DOHH2 (cell line): ENCODE data around the gene BIN1.

Experiments used
- H3F3A ChIP-seq: fragments of 200-600 bp; sonication (generic), shearing (Covaris generic); 2 replicates; pipeline ENCODE4 v1.6.0; 2016; ENCODE audit warnings: antibody characterized with exemption, mild to moderate bottlenecking; ENCODE audit not compliant: control insufficient read depth, insufficient read depth
- H3K27ac ChIP-seq: fragments of 200-600 bp; sonication (generic); 2 replicates; pipeline ENCODE4 v1.5.1; 2014; ENCODE audit warnings: low read depth, mild to moderate bottlenecking, low read length, moderate library complexity
- H3K27me3 ChIP-seq: fragments of 200-600 bp; sonication (generic); 2 replicates; pipeline ENCODE4 v1.6.1; 2014; ENCODE audit warnings: mild to moderate bottlenecking, low read length, mixed read lengths; ENCODE audit not compliant: control insufficient read depth
- H3K36me3 ChIP-seq: fragments of 200-600 bp; sonication (generic); 2 replicates; pipeline ENCODE4 v1.6.1; 2014; ENCODE audit warnings: mild to moderate bottlenecking, low read length, moderate library complexity, mixed read lengths; ENCODE audit not compliant: control insufficient read depth
- H3K4me1 ChIP-seq: fragments of 200-600 bp; sonication (generic); 2 replicates; pipeline ENCODE4 v1.6.1; 2014; ENCODE audit warnings: mild to moderate bottlenecking, low read length, mixed read lengths; ENCODE audit not compliant: control insufficient read depth
- H3K4me2 ChIP-seq: fragments of 200-600 bp; sonication (generic); 2 replicates; pipeline ENCODE4 v1.6.0; 2014; ENCODE audit warnings: mild to moderate bottlenecking, low read length, moderate library complexity
- H3K4me3 ChIP-seq: fragments of 200-600 bp; sonication (generic); 2 replicates; pipeline ENCODE4 v1.5.1; 2014; ENCODE audit warnings: mild to moderate bottlenecking, low read length, mixed read lengths
- H3K79me2 ChIP-seq: fragments of 200-600 bp; sonication (generic); 2 replicates; pipeline ENCODE4 v1.6.1; 2014; ENCODE audit warnings: mild to moderate bottlenecking, low read length, mixed read lengths; ENCODE audit not compliant: control insufficient read depth
- H3K9me2 ChIP-seq: fragments of 200-600 bp; sonication (generic); replicated peaks from 2 replicates; pipeline ENCODE4 v1.6.1; 2014; ENCODE audit warnings: mild to moderate bottlenecking, low read length, mixed read lengths; ENCODE audit not compliant: control insufficient read depth
- H3K9me3 ChIP-seq: fragments of 200-600 bp; sonication (generic); 2 replicates; pipeline ENCODE4 v1.6.1; 2014; ENCODE audit warnings: antibody characterized with exemption, low read length, mixed read lengths; ENCODE audit not compliant: control insufficient read depth, insufficient read depth
- H4K20me1 ChIP-seq: fragments of 200-600 bp; sonication (generic); 2 replicates; pipeline ENCODE4 v1.6.0; 2014; ENCODE audit warnings: low read depth, mild to moderate bottlenecking, antibody characterized with exemption, low read length, moderate library complexity; ENCODE audit not compliant: control insufficient read depth, insufficient read depth
- EZH2phosphoT487 ChIP-seq: fragments of 200-600 bp; sonication (generic); IDR thresholded peaks from 2 replicates; pipeline ENCODE4 v1.6.1; 2017; ENCODE audit warnings: borderline replicate concordance, mild to moderate bottlenecking, antibody characterized with exemption, low read length, moderate library complexity, mixed read lengths
- TF ChIP-seq, protein P1 (sequence below): fragments of 200-600 bp; sonication (generic); IDR thresholded peaks from one replicate; pipeline ENCODE4 v1.5.1; 2014; ENCODE audit warnings: antibody characterized with exemption, mild to moderate bottlenecking, low read depth, low read length; ENCODE audit not compliant: poor library complexity, severe bottlenecking

The BIN1 gene

DNA sequence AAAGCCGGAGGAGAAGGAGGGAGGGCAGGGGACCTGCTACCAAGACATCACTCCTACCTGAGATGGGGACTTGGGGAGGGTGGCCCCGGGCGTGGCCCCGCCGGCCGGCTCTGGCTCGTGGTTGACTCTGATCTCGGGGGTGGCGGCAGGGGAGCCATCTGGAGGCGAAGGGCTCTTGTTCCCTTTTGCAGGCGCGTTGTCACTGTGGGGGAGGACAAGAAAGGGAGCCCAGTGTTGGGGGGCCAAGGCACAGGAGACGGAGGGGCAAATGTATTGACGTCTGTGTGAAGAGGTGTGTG is 48.1 kb downstream of the BIN1 start:
- Histone ChIP-seq H3K27ac (no peak overlapping the region), H3K4me2 (no peak overlapping the region), H3K4me3 (no peak overlapping the region), H3K9me2 (no peaks in the 10 kb centered on the region), H3K9me3 (no peaks in the 10 kb centered on the region), H4K20me1 (no peaks in the 10 kb centered on the region), H3F3A (no peaks in the 10 kb centered on the region), H3K4me1 (no peaks in the 10 kb centered on the region), H3K36me3 (no peaks in the 10 kb centered on the region), H3K79me2 (no peaks in the 10 kb centered on the region), H3K27me3 (no peaks in the 10 kb centered on the region)
- TF ChIP-seq, protein P1, sequence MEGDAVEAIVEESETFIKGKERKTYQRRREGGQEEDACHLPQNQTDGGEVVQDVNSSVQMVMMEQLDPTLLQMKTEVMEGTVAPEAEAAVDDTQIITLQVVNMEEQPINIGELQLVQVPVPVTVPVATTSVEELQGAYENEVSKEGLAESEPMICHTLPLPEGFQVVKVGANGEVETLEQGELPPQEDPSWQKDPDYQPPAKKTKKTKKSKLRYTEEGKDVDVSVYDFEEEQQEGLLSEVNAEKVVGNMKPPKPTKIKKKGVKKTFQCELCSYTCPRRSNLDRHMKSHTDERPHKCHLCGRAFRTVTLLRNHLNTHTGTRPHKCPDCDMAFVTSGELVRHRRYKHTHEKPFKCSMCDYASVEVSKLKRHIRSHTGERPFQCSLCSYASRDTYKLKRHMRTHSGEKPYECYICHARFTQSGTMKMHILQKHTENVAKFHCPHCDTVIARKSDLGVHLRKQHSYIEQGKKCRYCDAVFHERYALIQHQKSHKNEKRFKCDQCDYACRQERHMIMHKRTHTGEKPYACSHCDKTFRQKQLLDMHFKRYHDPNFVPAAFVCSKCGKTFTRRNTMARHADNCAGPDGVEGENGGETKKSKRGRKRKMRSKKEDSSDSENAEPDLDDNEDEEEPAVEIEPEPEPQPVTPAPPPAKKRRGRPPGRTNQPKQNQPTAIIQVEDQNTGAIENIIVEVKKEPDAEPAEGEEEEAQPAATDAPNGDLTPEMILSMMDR = no peak
- TF ChIP-seq EZH2phosphoT487 = no peak

DNA sequence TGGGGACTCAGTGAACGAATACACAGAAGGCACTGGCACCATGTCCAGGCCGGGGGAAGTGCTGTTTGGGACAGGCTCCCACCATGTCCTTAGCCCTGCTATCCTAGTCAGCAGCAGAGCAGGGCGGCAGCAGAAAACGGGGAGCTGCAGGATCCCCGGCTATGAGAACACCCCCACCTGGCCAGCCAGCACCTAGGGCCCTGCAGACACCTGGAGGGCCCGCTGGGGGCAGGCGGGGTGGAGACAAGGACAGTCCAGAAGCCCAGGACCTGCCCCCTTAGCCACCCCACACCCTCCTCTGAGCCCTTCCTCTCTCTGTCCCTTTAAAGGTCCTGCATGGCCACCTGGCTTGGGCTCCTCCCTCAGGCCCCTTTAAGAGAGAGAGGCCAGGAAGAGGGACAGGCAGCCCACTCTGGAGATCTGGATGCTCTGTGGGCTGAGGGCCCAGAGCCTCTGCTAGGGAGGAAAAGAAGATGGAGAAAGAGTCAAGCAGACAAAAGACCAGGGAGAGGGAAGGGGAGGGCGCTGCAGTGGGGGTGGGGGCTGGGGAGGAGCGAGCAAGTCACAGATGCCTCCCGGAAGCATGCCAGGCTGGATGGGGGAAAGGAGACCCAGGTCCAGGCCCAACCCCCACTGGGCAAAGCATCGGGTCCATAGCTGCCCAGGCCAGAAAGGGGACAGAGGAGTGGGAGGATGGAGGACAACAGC is 48.6 kb downstream of the BIN1 start:
- Histone ChIP-seq H3K9me2 (no peaks in the 10 kb centered on the region), H3K27ac (no peak overlapping the region), H3K36me3 (no peaks in the 10 kb centered on the region), H3F3A (no peaks in the 10 kb centered on the region), H3K9me3 (no peaks in the 10 kb centered on the region), H3K4me1 (no peaks in the 10 kb centered on the region), H3K79me2 (no peaks in the 10 kb centered on the region), H3K4me2 (no peak overlapping the region), H3K27me3 (no peaks in the 10 kb centered on the region), H3K4me3 (no peak overlapping the region), H4K20me1 (no peaks in the 10 kb centered on the region)
- TF ChIP-seq, protein P1 = no peak
- no peak for TF ChIP-seq EZH2phosphoT487

DNA sequence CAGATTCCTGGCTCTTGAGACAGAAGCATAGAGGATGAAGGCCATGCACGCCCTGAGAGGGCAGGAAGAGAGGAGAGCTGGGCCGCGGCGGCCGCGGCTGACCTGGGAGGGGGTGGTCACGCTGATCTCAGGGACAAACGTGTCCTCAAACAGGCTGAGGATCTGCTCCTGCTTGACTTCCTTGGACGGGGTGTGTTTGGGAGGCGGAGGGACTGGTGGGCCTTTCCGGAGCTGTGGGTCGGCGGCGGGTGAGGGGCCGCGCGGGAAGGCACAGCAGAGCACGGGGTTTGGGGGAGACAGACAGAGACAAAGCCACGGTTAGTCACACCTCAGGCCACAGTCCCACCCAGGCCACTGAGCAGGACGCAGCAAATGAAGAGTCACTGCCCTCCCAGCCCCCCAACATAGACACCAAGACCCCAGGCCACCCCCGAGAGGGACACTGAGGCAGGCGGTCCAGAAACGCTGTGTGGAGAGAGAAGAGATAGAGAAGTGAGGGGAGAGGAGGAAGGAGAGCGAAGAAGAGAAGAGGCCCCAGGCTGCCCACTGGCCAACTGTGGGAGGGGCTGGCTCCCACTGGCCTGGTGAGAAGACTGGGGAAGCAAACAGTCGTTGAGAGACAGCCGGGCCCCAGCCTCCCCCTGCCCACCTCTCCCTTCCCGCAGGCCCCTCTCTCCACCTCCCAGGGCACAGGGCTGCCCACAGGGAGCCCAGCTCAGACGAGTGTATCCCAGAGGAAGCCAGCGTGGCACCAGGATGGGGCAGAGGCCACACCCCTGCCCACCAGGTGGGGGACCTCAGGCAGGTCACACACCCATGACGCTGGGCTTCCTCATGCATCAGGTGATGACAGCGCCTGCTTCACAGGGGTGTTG is 49.3 kb downstream of the BIN1 start:
- Histone ChIP-seq H4K20me1 (no peaks in the 10 kb centered on the region), H3F3A (no peaks in the 10 kb centered on the region), H3K36me3 (no peaks in the 10 kb centered on the region), H3K4me1 (no peaks in the 10 kb centered on the region), H3K9me2 (no peaks in the 10 kb centered on the region), H3K27ac (no peak overlapping the region), H3K9me3 (no peaks in the 10 kb centered on the region), H3K79me2 (no peaks in the 10 kb centered on the region), H3K4me3 (no peak overlapping the region), H3K4me2 (no peak overlapping the region), H3K27me3 (no peaks in the 10 kb centered on the region)
- TF ChIP-seq, protein P1 = no peak
- TF ChIP-seq EZH2phosphoT487 = no peak
